Thyroid gland (tissue), 4 donors: ENCODE data around the gene FIBP.

Source experiments
- CTCF ChIP-seq, 6 experiments: fragments of 200-600 bp in 3 of 6; fragments of 450-650 bp in 3 of 6; sonication (generic) in 3 of 6; IDR thresholded peaks; one replicate each; pipeline ENCODE4 v1.5.1; 2016 to 2019; ENCODE audit warnings: antibody characterized with exemption in 6 of 6, mild to moderate bottlenecking in 2 of 6, inconsistent platforms in 1 of 6, moderate library complexity in 1 of 6
- POLR2A ChIP-seq, 2 donors: fragments of 450-650 bp; IDR thresholded peaks; one replicate each; pipeline ENCODE4 v1.6.1; 2017; ENCODE audit warnings: antibody characterized with exemption in 2 of 2, mild to moderate bottlenecking in 2 of 2, moderate library complexity in 1 of 2

- TF ChIP-seq POLR2A (IDR thresholded peaks at IDR 0.05), result no peak
- no peak for TF ChIP-seq CTCF (IDR thresholded peaks at IDR 0.05)
Observed at GRCh38 chr11:65894034-65894591, 5.8 kb upstream of the FIBP start.
